HG02938 (cell line): ENCODE results near the gene HDLBP.

Experiments
- ATAC-seq: cut with Tn5 transposase; IDR thresholded peaks from one replicate; pipeline ENCODE4 v1.9.1; 2021; ENCODE audit warnings: mild to moderate bottlenecking, moderate library complexity; ENCODE audit not compliant: unreplicated experiment

Gene HDLBP

DNA sequence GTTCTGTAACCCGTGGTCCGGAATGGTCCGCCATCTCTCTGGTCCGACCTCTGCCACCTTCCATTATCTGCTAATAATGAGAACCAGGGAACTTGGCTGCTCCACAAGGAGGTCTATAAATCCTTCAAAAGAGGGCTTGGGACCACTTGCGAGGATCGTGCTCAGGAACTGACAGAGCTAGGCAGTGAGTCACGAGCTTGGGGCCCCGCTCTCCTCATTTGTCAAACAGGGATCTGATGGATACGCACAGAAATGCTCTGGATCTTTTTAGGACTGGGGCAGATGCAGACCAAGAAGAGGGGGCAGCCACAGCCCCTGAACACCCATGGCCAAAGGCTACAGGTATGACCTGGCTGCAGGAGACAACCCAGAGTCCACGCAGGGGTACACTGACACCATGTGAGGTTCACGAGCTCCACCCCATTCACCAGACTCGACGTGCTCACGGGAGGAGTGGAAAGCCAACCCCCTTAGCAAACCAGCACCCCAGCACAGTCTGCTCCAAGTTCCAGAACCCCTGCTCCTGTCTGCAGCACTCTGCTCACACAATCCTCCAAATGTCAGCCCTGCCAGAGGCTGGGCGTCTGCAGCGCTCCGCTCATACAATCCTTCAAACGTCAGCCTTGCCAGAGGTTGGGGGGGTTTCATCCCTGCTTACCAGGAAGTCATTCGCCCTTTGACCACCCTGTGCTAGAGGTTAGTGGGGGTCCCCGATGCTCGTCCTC, 81.2 kb downstream of the HDLBP start:
- no peak for ATAC-seq

DNA sequence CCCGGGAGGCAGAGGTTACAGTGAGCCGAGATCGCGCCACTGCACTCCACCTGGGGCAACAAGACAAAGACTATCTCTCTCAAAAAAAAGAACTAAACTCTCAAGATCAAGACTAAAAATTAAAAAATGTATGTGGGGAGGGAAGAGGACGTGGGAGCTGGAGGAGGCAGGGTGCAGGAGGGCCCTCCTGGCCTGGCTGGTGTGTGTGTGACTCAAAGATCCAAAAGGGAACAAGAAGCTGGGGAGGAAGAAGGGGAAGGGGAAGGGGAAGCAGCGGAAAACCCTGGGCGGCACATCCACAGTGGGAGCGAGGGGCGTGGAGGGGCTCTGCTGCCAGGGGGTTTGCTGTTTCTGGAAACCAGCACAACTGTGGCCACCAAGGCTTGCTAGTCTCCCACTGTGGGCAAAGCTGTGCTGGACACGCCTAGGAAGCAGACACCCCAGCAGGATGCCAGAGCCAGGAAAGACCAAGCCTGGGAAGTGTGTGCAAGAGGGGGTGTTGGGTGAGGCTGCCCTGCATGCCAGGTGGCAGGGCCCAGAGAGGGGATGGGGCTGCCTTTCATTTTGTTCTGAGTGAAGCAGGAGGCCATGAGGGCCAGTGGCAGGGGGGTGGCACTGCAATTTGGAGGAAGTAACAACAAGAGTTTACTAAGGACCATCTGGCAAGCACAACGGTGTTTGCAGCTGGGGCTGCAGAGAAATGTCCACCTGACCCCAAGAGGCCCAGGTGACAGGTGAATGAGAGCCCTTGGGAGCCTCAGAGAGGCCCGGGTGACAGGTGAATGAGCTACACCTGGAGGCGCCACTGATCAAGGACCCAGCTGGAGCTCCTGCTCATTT, 82.5 kb downstream of the HDLBP start:
- ATAC-seq = no peak

DNA sequence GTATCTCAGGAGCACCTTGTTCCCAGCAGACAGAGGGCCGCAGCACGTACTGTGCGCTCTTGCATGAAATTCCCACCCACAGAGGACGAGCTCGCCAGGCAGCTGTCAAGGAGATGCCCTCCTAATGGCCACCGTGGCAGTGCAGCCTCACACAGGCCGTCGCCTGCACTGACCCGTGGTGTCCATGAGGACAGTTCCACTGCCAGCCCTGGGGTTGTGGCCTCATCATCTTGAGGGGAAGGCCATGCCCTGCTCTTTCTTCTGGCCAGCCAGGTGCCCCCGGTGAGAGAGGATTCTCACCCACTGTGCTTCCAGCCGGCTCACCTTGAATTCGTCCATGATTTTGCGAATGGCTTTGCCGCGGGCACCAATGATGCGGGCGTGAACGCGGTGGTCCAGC, 85.0 kb downstream of the HDLBP start:
- no peak for ATAC-seq

DNA sequence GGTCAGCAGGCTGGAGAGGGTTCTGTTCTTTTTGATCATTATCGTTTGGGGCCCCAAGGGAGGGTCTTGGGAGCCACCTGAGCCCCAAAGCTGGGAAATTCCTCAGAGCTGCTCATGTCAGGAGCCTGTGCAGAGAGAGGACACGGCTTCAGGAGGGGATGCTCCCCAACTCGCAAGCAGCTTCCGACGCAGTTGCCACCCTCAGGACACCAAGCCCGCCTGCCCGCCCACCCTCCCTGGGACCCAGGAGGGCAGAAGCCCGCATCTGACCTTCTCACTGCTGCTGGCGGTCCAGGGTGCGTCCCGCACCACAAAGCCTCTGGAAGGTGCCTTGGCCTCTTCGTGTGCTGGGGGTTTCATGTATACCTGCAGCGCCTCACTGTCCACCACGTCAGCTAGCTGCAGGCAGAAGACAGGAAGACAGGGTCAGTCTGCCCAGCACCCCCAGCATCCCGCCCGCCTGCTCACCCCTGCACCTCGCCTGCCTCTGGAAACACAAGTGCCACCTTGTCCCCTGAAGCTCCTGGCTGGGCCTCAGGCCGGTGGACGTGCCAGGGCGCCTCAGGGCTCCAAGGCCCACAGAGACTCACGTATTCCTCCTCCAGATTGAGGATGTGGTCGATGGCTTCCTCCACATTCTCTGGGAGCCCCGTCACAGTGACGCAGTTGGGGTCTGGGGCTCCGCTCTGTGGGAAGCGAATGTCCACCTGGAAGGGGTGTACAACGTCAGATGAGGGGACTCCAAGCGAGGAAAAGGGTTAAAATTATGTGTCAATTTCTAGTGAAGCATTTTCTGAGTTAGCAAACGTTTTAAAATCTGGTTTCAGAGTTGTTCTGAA, 85.7 kb downstream of the HDLBP start:
- no peak for ATAC-seq

DNA sequence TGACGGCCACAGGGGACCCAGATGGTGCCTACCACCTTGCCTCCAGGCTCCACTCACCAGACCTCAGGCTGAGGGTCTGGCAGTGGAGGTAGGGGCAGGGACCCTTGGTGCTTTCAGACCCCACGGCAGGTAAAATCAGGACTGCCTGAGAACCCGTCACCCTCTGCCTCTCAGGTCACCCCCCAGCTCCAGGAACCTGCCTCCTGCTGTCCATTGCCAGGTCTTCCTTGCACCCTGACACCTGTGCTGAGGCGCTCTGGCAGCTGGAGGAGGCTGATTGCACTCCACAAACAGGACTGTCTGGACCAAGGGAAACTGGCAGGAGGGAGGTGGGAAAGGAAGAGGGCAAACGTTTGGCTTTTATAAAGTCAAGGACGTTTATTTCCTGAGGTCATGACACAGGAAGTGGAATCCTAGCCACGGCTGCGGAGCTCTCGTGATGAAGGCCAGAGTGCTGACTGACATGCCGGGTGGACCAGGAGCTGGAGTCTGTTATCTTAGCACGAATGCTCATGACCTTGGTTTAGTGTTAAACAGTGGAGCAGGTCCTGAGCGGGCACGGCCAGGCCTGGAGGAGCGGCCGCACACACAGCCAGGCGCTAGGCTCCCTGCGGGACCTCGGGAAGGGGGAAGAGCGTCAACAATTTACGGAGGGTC, 86.5 kb downstream of the HDLBP start:
- ATAC-seq = no peak

DNA sequence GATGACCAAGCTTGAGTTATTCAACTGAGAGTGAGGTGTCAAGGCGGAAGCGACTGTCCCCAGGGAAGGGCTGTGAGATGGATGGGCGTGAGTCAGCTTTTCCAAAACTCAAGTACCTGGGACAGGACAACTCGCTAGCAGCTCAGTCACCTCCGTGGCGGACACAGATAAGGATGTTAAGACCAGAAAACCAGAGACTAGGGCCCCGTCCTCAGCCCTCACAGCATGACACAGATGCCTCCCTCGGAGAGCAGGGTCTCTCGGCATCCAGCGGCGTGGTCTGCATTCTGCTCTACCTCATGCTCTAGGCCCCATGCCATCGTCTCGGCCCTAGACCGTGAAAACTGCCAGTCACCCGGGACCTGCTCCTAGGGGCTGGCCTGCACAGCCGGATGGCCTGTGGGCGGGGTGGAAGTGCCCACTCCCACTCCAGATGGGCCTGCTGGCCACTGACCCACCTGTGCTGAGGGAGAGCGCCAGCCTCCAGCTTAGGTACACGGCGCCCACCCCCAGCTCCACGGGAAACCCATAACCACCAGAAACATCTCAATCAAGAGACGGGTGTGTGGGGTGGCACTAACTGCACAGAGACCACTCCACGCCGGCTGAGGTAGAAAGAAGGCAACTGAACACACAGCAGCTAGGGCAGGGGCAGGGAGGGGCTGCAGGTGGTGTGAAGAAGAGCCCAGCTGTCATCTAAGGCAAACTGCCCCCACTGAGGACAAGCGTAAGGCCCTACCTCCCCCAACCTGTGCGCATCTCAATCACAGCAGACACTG, 87.2 kb downstream of the HDLBP start:
- no peak for ATAC-seq

DNA sequence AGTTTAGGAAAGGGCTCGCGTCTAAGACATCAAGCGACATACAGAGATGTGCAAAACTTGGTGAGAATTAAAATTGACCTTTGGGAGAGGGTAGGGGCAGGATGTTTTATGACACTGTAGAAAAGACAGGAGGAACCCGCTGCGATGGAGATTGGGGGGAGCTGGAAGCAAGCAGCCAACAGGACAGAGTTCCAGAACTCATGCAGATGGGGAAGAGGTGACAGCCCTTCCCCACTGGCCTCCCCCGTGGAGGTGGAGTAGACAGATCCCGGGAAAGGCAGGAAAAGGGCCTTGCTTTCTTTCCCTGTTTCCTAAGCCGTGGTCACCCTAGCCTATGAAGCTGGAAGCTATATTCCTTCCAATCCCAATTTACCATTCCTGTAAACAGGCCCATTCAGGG, 87.9 kb downstream of the HDLBP start:
- ATAC-seq = no peak

DNA sequence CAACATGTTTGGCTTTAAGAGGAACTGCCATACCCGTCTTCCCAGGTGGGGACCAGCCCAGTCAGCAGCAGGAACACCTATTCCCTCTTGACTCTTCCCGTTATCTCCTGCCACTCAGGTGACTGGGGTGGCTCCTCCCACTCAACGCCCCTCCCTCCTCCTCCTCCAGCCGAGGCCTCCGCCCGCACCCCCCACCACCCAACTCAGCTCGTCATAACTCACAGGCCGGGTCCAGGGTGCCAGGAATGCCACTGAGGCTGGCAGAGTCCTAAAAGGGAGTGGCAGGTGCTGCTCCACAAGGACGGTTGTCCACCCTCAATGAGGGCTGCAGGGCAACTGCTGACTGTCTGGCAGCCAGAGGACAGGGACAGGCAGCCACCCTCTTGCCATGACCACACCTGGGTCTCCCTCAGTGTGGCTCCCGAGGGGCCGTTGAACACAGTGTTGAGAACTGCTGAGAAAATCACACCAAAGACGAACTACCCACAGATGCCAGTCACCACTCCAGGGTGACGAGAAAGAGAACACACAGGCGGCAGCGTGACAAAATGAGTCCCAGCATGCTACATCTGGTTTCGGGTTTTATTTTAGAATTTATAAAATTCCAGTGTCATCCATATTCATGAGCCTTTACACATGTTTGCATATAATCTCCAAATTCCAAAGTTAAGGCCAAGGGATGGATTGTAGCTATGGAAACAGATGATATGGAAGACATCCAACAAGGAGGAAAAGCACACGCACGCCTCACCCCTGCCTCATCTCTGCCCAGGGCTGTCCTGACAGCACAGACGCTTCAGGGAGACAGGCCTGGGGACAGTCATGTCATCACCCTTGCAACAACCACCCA, 88.5 kb downstream of the HDLBP start:
- ATAC-seq = no peak

DNA sequence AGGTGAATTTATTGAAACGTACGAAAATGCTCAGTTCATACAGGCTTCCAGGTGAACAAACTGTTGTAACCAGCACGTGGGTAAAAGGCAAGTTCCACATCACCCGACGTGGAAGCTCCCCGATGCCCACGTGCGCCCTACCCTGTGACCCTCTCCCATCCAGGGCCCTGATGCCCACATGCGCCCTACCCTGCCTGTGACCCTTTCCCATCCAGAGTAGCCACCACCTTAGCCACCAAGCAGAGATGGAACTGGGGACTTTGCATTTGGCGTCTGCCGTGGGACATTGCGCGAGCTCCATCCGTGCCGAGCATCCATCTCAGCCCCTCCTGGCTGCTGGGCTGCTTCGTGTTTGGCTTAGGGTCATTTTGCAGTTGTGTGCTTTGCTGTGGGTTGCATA, 89.5 kb downstream of the HDLBP start:
- no peak for ATAC-seq

DNA sequence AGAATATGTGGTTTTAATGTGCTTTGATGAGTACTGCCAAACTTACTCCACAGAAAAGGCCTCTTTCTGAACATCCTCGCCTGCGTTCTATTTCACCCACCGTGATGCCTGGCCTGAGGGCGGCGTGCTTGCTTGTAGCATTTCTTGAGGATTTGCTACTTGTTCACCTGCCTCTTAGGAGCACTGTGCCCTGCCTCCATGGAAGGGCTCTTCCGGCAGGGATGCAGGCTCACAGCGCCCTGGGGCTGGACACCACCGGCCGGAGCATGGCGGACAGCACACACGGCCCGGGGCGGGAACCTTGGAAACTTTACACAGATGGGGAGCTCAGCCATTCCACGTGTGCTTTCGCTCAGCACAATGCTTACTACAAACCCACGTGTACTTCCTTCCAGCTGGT, 89.9 kb downstream of the HDLBP start:
- ATAC-seq = no peak

DNA sequence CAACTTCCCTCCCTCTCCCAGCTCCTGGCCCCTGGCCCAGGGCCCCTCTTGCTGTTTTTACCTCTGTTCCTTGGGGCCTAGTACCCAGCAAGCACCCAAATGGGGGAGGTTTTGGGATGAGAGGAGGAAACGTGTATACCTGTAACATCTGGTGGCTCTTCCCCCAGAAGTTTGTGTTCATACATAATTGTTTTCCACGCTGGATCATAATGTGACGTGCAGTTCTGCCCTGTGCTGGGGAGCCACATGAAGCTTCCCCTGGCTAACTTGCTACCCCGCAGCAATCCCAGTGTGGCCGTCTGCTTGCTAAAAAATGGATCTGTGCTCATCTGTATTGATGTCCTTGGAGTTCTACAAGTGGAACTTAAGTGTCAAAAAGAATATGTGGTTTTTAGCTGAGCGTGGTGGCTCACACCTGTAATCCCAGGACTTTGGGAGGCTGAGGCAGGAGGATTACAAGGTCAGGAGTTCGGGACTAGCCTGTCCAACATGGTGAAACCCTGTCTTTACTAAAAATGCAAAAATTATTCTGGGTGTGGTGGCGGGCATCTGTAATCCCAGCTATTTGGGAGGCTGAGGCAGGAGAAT, 90.5 kb downstream of the HDLBP start:
- no peak for ATAC-seq

DNA sequence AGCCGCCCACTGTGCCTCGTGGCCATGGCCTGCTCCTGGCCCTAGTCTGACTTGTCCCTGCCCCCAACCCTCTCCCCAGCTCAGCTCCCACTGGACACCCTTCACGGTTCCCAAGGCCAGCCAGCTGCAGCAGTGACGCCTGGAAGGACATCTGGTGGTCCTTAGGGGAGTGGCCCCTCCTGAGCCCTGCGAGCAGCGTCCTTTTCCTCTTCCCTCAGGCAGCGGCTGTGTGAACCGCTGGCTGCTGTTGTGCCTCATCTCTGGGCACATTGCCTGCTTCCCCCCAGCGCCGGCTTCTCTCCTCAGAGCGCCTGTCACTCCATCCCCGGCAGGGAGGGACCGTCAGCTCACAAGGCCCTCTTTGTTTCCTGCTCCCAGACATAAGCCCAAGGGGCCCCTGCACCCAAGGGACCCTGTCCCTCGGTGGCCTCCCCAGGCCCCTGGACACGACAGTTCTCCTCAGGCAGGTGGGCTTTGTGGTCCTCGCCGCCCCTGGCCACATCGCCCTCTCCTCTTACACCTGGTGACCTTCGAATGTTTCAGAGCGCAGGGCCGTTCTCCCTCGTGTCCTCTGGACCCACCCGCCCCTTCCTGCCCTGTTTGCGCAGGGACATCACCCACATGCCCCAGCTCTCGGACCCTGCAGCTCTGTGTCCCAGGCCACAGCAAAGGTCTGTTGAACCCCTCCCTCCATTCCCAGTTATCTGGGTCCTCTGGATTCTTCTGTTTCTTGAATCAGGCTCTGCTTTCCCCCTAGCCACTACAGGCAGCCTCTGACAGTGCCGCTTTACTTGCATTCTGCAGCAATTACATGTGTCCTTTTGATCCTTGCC, 91.2 kb downstream of the HDLBP start:
- no peak for ATAC-seq

DNA sequence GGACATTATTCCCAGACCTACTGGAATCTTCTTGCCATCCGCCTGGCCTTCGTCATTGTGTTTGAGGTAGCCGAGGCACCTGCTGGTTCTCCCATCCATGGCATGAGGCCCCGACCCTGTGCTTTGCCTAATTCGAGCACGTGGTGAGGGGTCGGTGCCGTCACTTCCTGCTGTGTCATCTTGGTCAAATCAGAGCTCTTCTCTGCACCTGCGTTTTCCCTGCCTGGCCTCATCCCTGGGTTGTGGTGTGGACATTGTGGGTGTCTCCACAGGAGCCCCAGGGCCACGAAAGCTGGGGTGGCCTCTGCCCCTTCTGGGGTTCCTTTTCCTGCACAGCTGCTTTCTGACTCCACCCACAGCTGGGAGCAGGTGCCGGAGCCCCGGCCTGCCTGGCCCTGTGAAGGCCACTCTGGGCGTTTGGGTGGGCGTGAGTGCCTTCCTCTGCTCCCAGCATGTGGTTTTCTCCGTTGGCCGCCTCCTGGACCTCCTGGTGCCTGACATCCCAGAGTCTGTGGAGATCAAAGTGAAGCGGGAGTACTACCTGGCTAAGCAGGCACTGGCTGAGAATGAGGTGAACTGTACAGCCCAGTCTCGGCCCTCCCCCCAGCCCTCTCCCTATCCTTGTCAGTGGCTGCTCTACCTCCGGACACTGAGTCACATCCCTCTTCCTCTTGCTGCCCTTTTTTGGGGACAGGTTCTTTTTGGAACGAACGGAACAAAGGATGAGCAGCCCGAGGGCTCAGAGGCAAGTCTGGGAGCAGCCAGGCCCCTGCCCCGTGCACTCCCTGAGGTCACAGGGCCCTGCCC, 92.1 kb downstream of the HDLBP start:
- ATAC-seq = no peak

DNA sequence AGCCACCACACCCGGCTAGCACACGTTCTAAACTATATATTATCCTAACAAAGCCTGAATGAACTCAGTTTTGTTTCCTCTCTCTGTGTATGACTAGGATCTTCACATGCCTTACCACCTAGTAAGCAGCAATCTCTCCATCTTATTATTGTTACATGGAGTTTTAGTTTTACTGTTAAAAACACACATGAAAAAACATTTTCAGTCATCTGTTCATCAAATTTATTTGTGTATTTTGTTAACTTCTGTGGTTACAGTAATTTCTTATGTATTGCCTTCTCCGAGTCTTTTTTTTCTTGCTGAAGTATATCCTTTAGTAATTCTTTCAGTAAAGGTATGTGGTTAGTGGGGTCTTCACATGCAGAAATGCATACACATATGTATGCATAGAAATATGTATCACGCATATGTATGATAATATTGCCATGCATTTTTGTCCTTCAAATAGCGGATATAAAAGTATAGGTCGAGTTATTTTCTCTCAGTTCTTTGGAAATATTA, 95.6 kb downstream of the HDLBP start:
- no peak for ATAC-seq

DNA sequence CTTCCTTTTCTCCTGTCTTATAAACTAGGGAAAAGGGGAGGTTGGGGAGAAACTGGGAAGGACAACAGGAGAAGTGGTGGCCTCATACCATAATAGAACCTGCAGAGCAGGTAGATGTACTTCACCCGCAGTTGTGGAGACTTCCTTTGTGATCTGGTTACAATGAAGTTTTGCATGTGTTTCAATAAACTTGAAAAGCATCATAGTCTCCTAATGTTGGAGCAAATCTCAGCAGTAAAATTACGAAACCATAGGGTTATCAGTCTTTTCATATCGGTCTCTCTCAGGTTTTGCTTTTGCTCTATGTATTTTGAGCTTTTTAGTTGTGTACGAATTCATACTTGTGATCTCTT, 96.5 kb downstream of the HDLBP start:
- ATAC-seq = no peak

DNA sequence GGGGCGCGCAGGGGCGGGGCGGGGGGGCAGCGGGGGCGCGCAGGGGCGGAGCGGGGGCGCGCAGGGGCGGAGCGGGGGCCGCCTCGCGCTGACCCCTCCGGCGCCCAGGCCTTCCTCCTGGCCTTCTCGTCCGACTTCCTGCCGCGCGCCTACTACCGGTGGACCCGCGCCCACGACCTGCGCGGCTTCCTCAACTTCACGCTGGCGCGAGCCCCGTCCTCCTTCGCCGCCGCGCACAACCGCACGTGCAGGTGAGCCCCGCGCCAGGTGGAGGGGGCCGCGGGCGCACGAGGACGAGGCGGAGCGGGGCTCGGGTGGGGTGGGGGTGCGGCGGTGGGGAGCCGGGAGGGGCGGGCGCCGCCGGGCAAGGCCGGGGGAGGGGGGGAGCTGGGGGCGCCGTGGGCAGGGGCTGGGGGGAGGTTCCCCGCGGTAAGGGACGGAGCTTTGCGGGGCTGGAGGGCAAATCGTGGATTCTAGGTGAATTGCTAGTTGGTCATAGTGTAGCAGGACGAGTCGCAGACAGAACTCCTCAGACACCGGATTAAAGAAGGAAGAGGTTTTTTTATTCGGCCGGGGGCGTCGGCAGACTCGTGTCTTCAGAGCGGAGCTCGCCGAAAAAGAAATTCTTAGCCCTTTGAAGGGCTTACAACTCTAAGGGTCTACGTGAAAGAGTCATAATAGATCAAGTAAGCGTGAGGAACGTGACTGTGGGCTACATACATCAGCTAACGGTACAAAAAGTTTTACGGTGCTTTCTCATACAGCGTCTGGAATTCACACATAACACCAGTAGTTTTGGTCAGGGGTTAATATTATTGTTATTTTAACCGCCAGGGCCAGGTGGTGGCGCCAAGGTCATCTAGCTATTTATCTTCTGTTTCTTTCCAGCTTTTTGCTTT, 97.1 kb downstream of the HDLBP start:
- no peak for ATAC-seq
